Measurements from ENCODE around the gene CSPG5.
A peak's percentile ranks its signal among the peaks of the same experiment; 100 is the strongest.

CSPG5 gene

GRCh38 chr3:47512416-47513124 is 66.1 kb downstream of the CSPG5 start:
- peak overlapping the region; percentile 93 for H3K4me3 Mint-ChIP-seq
- no peak for ATAC-seq
- peak; percentile 25 for DNase-seq

More at GRCh38 chr3:47512416-47513124, 66.1 kb downstream of the CSPG5 start:
- H3K9me3 Mint-ChIP-seq = no peaks in the 10 kb centered on the region
- H3K27ac Mint-ChIP-seq = peak overlapping the region; percentile 95
- H3K36me3 Mint-ChIP-seq (ENCODE audit: low read depth) = peaks cover 18% of the 10 kb centered on the region
- H3K4me1 Mint-ChIP-seq = peaks cover 19% of the 10 kb centered on the region
- H3K27me3 Mint-ChIP-seq = peaks cover 3% of the 10 kb centered on the region
